GM19023 (cell line): Measurements from ENCODE around the gene HSD3B2.

ENCODE experiments used
- ATAC-seq: cut with Tn5 transposase; IDR thresholded peaks from one replicate; pipeline ENCODE4 v1.9.1; 2021; ENCODE audit warnings: mild to moderate bottlenecking, moderate library complexity; ENCODE audit not compliant: unreplicated experiment

Gene HSD3B2

DNA sequence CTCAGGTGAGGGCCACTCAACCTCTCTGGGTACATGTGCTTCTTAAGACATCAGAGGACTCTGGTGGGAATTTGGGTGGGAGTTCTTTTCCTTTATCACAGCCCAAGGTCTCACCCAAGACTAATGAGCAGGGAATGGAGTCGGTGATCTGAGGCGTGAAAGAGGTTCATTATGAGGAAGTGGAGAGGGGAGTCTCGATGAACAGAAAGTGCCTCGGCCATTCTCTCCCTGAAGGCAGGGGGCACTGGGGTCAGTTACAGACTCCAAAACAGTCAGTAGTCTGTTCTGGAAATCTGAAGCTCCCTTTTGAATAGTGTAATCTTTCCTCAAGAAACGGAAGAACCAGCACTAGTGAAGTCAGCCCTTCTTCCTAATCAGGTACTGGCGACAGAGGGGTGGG, 36.2 kb downstream of the HSD3B2 start:
- no peak for ATAC-seq

DNA sequence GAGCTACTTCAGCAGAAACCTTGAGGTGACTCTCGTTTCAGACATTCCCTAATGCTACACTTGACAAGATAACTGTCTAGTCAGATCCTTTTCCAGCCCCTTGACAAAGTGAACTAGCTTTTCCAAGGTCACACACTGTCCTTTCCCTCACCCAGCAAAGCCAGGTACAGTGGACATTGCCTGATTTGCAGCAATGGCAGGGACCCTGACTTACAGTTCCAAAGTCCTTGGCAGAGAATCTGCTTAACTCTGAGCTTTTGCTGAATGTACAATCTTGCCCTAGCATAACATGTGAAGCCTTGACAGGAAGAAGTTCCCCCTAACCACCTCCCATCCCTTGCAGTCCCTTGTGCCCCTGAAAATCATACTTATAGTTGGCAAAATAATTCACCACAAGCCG, 37.1 kb downstream of the HSD3B2 start:
- no peak for ATAC-seq

DNA sequence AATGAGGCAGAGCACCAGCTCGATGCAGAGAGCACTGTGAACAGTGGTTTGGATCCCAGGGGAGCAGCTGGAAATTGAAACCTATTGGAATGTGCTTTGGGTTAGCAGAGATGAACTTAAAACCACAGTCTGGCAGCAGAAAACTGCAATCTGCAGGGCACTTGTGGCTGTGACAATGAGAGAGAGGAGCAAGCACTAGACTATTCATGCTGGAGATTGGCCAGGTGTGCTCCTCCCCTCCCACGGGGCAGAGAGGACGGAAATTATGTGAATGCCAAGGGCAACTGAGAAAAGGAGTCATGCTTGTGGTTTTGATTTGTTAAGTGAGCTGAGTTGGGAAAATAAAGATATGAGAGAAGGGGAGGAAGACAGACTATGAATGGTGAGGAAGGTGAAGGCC, 38.1 kb downstream of the HSD3B2 start:
- no peak for ATAC-seq

DNA sequence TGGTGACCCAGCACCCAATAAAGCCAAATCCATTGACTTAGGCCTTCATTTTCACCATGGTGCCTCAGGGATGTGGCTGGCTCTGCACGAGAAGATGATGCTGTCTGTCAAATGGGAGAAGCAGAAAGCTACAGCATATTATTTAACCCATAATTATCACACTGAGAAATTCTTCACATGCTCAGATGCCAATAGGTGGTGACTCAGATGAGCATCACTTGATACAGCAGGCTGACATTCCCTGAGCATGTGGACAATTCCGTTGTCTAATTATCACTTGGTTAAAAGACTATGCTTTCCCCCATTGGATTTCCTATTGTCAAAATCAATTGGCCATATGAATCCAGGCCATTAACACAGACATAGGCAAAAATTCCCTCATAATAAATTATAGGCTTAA, 48.0 kb downstream of the HSD3B2 start:
- ATAC-seq, result no peak

DNA sequence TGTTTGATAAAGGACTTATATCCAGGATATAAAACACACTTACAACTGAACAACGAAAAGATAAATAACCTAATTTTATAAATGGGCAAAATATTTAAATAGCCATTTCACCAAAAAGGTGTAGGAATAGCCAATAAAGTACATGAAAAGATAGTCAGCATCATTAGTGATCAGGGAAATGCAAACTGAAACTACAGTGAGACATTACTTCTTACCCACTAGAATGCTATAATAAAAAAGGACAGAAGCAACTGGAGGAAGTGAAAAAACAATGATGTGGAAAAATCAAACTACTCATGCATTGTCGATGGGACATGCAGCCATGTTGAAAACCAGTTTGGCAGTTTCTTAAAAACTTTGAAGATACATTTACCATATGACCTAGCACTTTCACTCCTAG, 48.6 kb downstream of the HSD3B2 start:
- ATAC-seq, result no peak

DNA sequence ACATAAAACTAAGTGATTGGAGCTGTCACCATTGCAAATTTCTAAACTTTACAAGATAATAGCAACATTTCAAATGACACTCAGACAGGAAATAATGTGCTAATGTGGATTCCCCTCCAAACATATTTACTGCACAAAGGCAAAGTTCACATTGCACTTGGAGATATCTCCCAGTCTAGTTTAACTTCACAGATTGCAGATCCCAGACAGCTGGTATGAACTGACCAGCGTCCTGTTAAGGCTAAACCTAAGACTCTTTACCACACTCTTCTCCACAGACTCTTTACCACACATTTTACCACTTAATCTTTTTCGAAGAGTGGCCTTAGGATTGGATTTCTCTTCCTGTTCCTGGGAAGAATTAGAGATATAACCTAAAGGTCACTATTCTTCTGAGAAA, 51.5 kb downstream of the HSD3B2 start:
- no peak for ATAC-seq

DNA sequence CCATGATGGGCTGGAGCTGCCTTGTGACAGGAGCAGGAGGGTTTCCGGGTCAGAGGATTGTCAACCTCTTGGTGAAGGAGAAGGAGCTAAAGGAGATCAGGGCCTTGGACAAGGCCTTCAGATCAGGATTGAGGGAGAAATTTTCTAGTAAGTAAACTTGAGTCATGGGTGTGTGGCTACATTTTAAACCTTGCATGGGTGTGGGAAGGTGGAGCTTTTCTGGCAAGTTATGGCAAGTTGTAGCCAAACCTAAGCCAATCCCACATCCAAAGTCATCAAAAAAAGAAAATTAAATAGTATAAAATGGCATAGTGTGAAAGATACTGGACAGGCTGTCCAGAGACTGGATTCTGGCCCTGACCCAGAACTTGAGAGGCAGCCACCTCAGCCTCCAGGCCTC, 52.3 kb downstream of the HSD3B2 start:
- no peak for ATAC-seq

DNA sequence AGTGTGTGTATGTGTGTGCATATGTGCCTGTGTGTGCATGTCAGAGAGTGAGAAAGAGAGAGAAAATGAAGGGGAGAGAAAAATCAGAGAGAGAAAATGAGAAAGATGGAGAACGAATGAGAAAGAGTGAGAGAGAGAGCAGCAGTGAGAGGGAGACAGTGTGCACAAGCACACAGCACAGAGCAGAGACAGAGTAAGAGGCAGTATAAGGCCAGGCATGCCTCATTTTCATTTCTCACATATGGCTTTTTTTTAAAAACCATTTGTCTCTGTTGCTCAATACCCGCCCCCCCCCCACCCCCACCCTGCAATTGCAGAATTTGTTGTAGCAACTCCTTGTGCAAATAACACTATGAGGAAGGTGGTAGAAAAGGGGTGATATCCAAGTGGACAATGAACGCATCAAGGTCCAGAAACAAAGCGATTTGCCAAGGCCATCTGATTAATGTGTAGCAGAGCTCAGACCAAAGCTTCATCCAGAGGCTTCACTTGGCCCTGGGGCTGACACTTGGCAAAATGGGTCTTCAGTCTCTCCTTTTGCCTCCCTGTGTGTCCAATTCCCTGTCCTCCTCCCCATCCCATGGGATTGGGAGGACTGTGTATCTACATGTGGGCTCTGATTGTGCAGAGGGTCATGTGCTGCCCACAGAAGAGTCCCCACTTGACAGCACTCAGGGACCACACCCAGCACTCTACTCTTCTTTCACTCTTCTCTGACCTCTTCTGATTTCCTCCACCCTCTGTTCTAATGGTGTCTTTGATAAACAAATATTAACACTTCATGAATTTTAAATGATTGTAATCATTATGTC, 53.1 kb downstream of the HSD3B2 start:
- no peak for ATAC-seq

DNA sequence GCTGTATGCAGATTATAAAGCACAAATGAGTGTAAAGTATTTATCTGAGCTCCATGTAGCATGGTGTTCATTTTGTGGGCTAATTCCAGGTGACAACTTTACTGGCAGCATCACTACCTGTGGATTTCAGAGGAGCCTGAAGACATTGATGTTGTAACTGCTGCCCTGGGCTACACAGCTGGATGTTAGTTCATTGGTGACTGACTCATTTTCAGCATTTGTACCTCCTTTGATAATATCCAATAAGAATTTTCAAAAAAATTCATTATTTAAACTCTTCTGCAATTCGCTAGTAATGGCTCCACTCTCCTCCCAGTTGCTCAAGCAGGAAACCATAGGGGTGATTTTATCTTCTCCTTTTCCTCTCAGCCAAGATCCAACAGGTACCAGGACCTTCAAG, 54.8 kb downstream of the HSD3B2 start:
- no peak for ATAC-seq

DNA sequence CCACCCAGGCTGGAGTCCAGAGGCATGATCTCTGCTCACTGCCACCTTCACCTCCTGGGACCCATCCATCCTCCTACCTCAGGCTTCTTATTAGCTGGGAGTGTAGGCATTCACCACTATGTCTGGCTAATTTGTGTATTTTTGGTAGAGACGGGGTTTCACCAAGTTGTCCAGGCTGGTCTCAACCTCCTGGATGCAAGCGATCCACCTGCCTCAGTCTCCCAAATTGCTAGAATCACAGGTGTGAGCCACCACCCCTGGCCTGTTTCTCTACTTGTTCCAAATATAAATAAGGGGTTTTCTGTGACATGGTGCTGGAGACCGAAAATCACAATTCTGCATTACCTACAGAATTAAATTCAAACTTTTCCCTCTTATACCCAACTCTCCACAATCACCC, 55.4 kb downstream of the HSD3B2 start:
- no peak for ATAC-seq

DNA sequence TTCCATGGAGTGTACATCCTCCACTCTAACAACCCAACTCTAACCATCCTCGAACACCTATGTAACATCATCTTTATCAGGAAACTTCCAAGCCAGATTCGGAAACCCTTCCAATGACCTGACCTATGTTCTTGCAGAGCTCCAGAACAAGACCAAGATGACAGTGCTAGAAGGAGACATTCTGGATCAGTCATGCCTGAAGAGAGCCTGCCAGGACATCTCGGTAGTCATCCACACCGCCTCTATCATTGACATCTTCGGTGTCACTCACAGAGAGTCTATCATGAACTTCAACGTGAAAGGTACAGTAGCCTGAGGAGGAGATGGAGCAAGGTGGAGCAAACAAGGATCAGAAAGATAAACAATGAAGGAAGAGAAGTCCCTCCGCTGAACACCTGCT, 56.0 kb downstream of the HSD3B2 start:
- no peak for ATAC-seq

DNA sequence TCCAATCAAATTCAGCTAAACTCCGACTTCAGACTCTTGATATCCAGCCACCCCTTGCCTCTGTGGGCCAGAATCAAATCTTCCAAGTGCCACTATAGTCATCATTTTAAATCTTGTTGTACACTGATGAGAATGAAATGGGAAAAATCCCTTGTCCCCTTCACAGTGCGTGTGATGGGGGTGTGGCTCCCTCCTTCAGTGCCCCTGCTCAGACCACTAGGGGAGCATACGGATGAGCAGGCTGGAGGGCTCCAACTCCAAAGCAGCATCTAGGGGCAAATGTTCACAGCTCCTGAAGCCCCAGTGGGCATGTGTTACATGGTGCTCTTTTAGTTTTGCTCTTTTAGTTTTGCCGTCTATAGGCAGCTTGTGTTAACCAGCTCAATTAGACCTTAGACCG, 56.6 kb downstream of the HSD3B2 start:
- ATAC-seq, result no peak

DNA sequence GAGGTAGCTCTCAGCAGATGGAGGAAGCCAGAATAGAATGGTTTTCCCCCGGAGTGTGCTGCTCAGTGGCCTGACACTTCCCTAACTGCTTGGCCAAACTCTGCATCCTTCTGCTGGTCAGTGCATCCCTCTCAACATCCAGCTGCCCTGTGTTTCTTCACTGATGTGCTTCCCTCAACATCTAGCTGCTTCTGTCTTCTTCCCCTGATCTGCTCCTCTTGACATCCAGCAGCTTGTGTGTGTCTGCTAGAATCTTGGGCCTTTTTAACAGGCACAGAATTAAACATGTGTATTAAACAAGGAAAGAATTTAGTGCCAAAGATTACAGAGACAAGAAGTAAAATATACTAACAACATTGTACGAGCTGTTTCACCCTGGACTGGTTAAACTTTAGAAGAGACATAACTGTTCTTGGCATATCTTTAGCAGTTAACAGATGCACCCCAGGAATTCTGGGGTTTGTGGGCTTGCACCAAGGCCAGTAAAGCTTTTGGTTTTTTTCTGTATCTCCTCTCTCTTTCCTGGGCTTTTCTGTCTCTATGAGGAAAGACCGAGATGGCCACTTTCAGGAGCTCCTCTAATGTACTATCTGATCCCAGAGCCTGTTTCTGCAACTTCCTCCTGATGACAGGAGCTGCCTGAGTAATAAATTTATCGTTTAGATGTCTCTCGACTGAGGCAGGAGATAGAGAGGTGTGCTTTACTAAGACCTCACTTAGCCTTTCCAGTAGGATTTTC, 57.3 kb downstream of the HSD3B2 start:
- ATAC-seq, result no peak
